Body of pancreas (tissue), 4 donors: ENCODE results near the gene EEFSEC. TPM values are rescaled to one million over a fixed set of nuclear protein-coding genes. Genes with fewer than 3 reads are reported as not detected.

Experiments
- ATAC-seq: fragments of 150-250 bp; one replicate; pipeline ENCODE4 v1.9.1; 2016
- DNase-seq, 4 donors: peaks; one replicate each; pipeline ENCODE4 v3.0.0-alpha.2; 2019
- H3K27ac ChIP-seq, 4 donors: fragments of 200-600 bp; sonication (generic); 1 replicate in 3 of 4; 2 replicates in 1 of 4; pipeline versions ENCODE4 v1.5.1 to v1.6.1; 2016 to 2019; ENCODE audit warnings: mild to moderate bottlenecking in 1 of 4, mixed read lengths in 1 of 4, moderate library complexity in 1 of 4
- H3K27me3 ChIP-seq, 2 donors: fragments of 200-600 bp; sonication (generic); one replicate each; pipeline ENCODE4 v1.6.0; 2016; ENCODE audit warnings: mild to moderate bottlenecking in 1 of 2
- H3K36me3 ChIP-seq, 2 donors: fragments of 200-600 bp; sonication (generic); replicated peaks in 1 of 2; 2 replicates each; pipeline ENCODE4 v1.5.1; 2016; ENCODE audit warnings: low read depth in 2 of 2; ENCODE audit not compliant: insufficient read depth in 1 of 2
- H3K4me1 ChIP-seq: fragments of 200-600 bp; sonication (generic); one replicate; pipeline ENCODE4 v1.6.0; 2016
- H3K4me3 ChIP-seq, 2 donors: fragments of 200-600 bp; sonication (generic); 1 replicate in 1 of 2; 2 replicates in 1 of 2; pipeline ENCODE4 v1.5.1; 2016 to 2019
- H3K9me3 ChIP-seq, 3 donors: fragments of 200-600 bp; sonication (generic); 1 replicate in 2 of 3; 2 replicates in 1 of 3; pipeline ENCODE4 v1.5.1; 2016
- POLR2A ChIP-seq, 3 donors: fragments of 450-650 bp; IDR thresholded peaks; one replicate each; pipeline ENCODE4 v1.6.1; 2016; ENCODE audit warnings: antibody characterized with exemption in 3 of 3, mild to moderate bottlenecking in 2 of 3
- WGBS, 2 donors: methylation state at CpG; one replicate each; pipeline ENCODE4 v1.1.5; 2017; 5-methylcytosine and 5-hydroxymethylcytosine counted together
- intact Hi-C: fragments of 100-400 bp; cut with DNase I; formaldehyde crosslinking; loops from one replicate; pipeline ENCODE4 v1.15.1; 2023
- total RNA-seq, 2 donors: library from RNA; depleted of rRNA; stranded (reverse); fragments of >200 nt; gene quantifications; one replicate each; pipeline ENCODE4 v1.1.0, GENCODE V29; 2016
- TF ChIP-seq, protein P1 (sequence below), 7 experiments: fragments of 450-650 bp in 4 of 7; fragments of 200-600 bp in 3 of 7; sonication (generic) in 3 of 7; IDR thresholded peaks; one replicate each; pipeline ENCODE4 v1.5.1; 2016 to 2019; ENCODE audit warnings: antibody characterized with exemption in 7 of 7

EEFSEC gene
- total RNA-seq, 2 donors from 2014 or later: 8.6 to 33.0 TPM

DNA sequence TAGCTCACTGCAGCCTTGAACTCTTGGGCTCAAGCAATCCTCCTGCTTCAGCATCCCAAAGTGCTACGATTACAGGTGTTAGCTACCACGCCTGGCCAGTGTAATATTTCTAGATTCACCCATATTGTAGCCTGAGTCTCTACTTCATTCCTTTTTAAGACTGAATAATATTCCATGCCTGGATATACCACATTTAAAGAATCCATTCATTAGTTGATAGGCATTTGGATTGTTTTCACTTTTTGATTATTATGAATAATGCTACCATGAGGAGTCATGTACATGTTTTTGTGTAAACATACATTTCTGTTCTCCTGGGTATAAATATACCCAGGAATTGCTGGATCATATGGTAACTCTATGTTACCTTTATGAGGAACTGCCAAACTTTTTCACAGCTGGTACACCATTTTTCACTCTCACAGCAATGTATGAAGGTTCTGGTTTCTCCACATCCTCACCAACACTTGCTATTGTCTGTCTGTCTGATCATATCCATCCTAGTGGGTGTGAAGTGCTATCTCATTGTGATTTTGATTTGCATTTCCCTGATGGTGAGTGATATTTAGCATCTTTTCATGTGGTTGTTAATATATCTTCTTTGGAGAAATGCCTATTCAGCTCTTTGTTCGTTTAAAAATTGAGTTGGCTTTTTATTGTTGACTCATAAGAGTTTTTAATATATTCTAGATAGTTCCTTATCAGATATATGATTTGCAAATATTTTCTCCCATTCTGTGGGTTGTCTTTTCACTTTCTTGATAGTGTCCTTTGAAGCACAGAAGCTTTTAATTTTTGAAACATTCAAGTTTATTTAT lies 32.6 kb downstream of the EEFSEC start:
- Histone ChIP-seq H3K36me3 (no peaks in the 10 kb centered on the region), H3K9me3 (no peaks in the 10 kb centered on the region), H3K4me1 (no peaks in the 10 kb centered on the region), H3K27me3 (no peaks in the 10 kb centered on the region), H3K27ac (no peak overlapping the region), H3K4me3 (no peak overlapping the region)
- intact Hi-C loops: no loop called here
- TF ChIP-seq POLR2A (IDR thresholded peaks at IDR 0.05): no peak
- TF ChIP-seq, protein P1, sequence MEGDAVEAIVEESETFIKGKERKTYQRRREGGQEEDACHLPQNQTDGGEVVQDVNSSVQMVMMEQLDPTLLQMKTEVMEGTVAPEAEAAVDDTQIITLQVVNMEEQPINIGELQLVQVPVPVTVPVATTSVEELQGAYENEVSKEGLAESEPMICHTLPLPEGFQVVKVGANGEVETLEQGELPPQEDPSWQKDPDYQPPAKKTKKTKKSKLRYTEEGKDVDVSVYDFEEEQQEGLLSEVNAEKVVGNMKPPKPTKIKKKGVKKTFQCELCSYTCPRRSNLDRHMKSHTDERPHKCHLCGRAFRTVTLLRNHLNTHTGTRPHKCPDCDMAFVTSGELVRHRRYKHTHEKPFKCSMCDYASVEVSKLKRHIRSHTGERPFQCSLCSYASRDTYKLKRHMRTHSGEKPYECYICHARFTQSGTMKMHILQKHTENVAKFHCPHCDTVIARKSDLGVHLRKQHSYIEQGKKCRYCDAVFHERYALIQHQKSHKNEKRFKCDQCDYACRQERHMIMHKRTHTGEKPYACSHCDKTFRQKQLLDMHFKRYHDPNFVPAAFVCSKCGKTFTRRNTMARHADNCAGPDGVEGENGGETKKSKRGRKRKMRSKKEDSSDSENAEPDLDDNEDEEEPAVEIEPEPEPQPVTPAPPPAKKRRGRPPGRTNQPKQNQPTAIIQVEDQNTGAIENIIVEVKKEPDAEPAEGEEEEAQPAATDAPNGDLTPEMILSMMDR (IDR thresholded peaks at IDR 0.05): no peak
- no peak for DNase-seq
- WGBS, 2 donors: 75 to 76% methylated on average over 3 of the region's 3 CpGs
- ATAC-seq: no peak

DNA sequence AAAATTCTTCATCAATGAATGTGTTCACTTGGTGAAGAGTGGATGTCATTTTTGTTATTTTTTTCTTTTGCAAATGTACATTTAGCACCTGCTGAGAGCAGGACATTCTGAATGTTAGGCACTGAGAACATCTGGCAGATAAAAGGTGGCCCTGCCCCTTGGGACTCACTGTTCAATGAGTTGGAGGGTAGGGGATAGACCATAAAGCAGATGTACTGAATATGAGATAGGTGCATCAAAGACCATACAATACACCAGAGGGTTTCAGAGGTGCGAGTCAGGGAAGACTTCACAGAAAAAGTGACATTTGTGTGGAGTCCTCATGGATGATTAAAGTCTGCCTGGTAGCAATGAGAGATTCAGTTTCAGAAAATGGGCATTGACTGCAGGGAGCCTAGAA lies 34.2 kb downstream of the EEFSEC start:
- no peak for ATAC-seq
- H3K36me3 ChIP-seq: no peaks in the 10 kb centered on the region
- H3K27me3 ChIP-seq: no peaks in the 10 kb centered on the region
- no peak for TF ChIP-seq POLR2A (IDR thresholded peaks at IDR 0.05)
- TF ChIP-seq, protein P1 (IDR thresholded peaks at IDR 0.05): no peak
- H3K9me3 ChIP-seq: no peaks in the 10 kb centered on the region
- H3K27ac ChIP-seq: no peak overlapping the region
- H3K4me3 ChIP-seq: no peak overlapping the region
- no peak for DNase-seq
- H3K4me1 ChIP-seq: no peaks in the 10 kb centered on the region
- intact Hi-C loops: no loop called here
- 100% methylated on average over 1 of the region's 1 CpG for WGBS, 2 donors

DNA sequence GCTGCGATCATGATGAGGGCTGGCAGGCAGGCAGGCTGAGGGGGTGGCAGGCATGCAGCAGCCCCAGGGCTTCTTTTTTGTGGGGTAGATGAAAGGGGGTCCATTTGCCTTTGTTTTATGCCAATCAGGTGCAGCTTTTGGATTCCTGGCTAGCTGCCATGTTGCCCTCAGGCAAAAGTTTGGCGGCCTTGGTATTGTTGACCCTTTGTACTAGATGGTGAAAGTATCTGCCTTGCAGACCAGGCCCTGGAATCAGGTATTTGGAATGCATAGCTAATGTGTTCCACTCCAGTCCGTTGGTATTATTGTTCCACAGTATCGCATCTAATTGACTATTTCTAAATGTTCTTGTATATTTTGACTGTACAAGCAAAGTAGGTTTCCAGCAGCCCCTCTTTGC lies 35.0 kb downstream of the EEFSEC start:
- no peak overlapping the region for H3K27ac ChIP-seq
- TF ChIP-seq, protein P1 (IDR thresholded peaks at IDR 0.05): no peak
- TF ChIP-seq POLR2A (IDR thresholded peaks at IDR 0.05): no peak
- intact Hi-C loops: no loop called here
- H3K9me3 ChIP-seq: no peaks in the 10 kb centered on the region
- H3K36me3 ChIP-seq: no peaks in the 10 kb centered on the region
- no peak overlapping the region for H3K4me3 ChIP-seq
- H3K4me1 ChIP-seq: no peaks in the 10 kb centered on the region
- no peaks in the 10 kb centered on the region for H3K27me3 ChIP-seq
- 69 to 77% methylated on average over 4 of the region's 4 CpGs for WGBS, 2 donors
- no peak for DNase-seq
- no peak for ATAC-seq

DNA sequence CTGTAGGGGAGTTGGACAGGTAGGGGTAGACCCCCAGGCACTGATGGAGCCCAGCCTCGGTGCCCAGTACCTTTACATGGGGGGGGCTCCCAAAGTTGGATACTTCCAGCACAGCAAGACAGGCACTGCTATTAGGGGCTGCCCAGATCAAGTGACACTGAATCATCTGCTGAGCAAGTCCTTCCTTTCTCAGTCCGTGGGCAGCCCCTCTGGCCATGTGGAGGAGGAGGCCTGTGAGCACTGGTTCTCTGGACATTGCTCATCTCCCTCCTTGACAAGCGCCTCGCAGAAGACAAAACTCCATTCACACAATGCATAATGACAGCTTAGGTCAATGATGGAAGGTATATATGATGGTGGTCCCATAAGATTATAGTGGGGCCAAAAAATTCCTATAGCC lies 35.7 kb downstream of the EEFSEC start:
- 86 to 93% methylated on average over 4 of the region's 4 CpGs for WGBS, 2 donors
- Histone ChIP-seq H3K9me3 (no peaks in the 10 kb centered on the region), H3K36me3 (no peaks in the 10 kb centered on the region), H3K4me3 (no peak overlapping the region), H3K27ac (no peak overlapping the region), H3K27me3 (no peaks in the 10 kb centered on the region), H3K4me1 (no peaks in the 10 kb centered on the region)
- no peak for ATAC-seq
- DNase-seq: no peak
- TF ChIP-seq POLR2A (IDR thresholded peaks at IDR 0.05): no peak
- TF ChIP-seq, protein P1 (IDR thresholded peaks at IDR 0.05): no peak
- intact Hi-C loops: no loop called here

DNA sequence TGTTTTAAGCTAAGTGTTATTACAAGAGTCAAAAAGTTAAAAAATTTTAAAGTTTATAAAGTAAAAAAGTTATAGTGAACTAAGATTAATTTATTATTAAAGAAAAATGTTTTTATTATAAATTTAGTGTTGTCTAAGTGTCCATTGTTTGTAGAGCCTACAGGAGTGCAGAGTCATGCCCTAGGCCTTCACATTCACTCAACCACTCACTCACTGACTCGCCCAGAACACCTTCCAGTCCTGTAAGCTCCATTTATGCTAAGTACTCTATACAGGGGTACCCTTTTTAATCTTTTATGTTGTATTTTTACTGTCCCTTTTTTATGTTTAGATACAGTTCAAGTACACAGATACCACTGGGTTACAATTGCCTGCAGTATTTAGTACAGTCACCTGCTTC lies 37.2 kb downstream of the EEFSEC start:
- TF ChIP-seq POLR2A (IDR thresholded peaks at IDR 0.05): no peak
- TF ChIP-seq, protein P1 (IDR thresholded peaks at IDR 0.05): no peak
- Histone ChIP-seq H3K9me3 (no peaks in the 10 kb centered on the region), H3K27me3 (no peaks in the 10 kb centered on the region), H3K4me1 (peaks cover 9% of the 10 kb centered on the region), H3K27ac (no peak overlapping the region), H3K4me3 (no peak overlapping the region), H3K36me3 (no peaks in the 10 kb centered on the region)
- intact Hi-C loops: no loop called here
- DNase-seq (no peak), ATAC-seq (no peak)
- WGBS, 2 donors: 0 to 100% methylated on average over 1 of the region's 1 CpG
